ENCODE data around the gene HTRA1. TPM values are rescaled to one million over a fixed set of nuclear protein-coding genes. Genes with fewer than 3 reads are reported as not detected.

Gene HTRA1
- total RNA-seq, 1 donor from 2014 or later = 1,504 TPM

DNA sequence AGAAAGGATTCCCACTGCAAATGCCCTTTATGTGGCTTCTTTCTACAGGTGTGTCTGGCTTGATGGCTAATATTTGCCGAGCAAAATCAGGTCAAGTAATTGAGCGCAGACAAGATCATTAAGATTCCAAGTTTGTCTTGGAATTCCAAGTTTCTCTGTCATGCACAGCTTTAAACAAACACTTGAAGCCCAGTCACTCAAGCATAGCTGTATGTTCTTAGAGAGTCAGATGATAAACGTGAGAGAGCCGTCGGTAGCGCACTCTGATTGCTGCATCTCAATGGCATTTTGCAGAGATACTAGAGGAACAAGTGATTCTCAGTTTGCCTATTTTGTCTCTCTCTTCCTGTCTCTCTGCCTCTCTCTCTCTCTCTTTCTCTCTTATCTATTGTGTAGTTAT is 99.9 kb downstream of the HTRA1 start:
- no peaks in the 10 kb centered on the region for H3K36me3 Mint-ChIP-seq (ENCODE audit: low read depth)
- H3K27ac Mint-ChIP-seq (ENCODE audit: unreplicated experiment) = peak overlapping the region; percentile 59
- H3K4me3 Mint-ChIP-seq (ENCODE audit: unreplicated experiment) = no peak overlapping the region
- DNase-seq (ENCODE audit: low spot score) = no peak
- H3K4me1 Mint-ChIP-seq (ENCODE audit: low read depth) = peaks cover 27% of the 10 kb centered on the region
- H3K9me3 Mint-ChIP-seq (ENCODE audit: low read depth) = no peaks in the 10 kb centered on the region
- H3K27me3 Mint-ChIP-seq (ENCODE audit: low read depth) = peaks cover 12% of the 10 kb centered on the region
- TF ChIP-seq, protein P1, sequence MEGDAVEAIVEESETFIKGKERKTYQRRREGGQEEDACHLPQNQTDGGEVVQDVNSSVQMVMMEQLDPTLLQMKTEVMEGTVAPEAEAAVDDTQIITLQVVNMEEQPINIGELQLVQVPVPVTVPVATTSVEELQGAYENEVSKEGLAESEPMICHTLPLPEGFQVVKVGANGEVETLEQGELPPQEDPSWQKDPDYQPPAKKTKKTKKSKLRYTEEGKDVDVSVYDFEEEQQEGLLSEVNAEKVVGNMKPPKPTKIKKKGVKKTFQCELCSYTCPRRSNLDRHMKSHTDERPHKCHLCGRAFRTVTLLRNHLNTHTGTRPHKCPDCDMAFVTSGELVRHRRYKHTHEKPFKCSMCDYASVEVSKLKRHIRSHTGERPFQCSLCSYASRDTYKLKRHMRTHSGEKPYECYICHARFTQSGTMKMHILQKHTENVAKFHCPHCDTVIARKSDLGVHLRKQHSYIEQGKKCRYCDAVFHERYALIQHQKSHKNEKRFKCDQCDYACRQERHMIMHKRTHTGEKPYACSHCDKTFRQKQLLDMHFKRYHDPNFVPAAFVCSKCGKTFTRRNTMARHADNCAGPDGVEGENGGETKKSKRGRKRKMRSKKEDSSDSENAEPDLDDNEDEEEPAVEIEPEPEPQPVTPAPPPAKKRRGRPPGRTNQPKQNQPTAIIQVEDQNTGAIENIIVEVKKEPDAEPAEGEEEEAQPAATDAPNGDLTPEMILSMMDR (IDR thresholded peaks at IDR 0.05) = no peak

DNA sequence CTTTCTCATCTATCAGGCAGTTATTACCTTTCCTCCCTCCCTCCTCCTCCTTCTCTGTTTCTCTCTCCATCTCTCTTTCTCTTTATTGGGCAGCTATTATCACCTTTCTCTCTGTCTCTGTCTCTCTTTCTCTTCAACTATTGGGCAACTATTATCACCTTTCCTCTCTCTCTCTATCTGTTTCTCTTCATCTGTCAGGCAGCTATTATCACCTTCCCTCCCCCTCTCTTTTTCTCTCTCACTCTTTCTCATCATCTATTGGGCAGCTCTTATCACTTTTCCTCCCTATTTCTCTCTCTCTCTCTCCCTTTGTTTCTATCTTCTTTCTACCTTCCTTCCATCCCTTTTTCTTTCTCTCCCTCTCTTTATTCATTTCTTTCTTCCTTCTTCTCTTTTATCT is 100.4 kb downstream of the HTRA1 start:
- Mint-ChIP-seq H3K27ac (ENCODE audit: unreplicated experiment) (no peak overlapping the region), H3K27me3 (ENCODE audit: low read depth) (peaks cover 12% of the 10 kb centered on the region), H3K4me3 (ENCODE audit: unreplicated experiment) (no peak overlapping the region), H3K36me3 (ENCODE audit: low read depth) (no peaks in the 10 kb centered on the region), H3K9me3 (ENCODE audit: low read depth) (no peaks in the 10 kb centered on the region), H3K4me1 (ENCODE audit: low read depth) (peaks cover 27% of the 10 kb centered on the region)
- DNase-seq (ENCODE audit: low spot score) = no peak
- TF ChIP-seq, protein P1 (IDR thresholded peaks at IDR 0.05) = no peak

Small RNA genes lying within 50 kb of the gene (microRNA-seq; reads per million reads assigned to microRNA genes)
- gene MIR3941 (ENCODE audit: borderline number of aligned reads) = 2.2 reads per million

Other genes starting within 250 kb of the HTRA1 start
- gene BTBD16, start 190.3 kb upstream of the HTRA1 start, total RNA-seq = 0.10 to 0.29 TPM in 2 of 3 replicates, not detected in the other
- gene PLEKHA1, start 86.8 kb upstream of the HTRA1 start, total RNA-seq = 63.7 to 69.8 TPM (median 64.5 TPM) in 3 replicates
- 0.62 to 1.1 TPM in 2 of 3 replicates, not detected in the other for gene ARMS2, start 6.9 kb upstream of the HTRA1 start, total RNA-seq
- 0.13 to 0.34 TPM (median 0.17 TPM) in 3 replicates for gene DMBT1, start 99.2 kb downstream of the HTRA1 start, total RNA-seq
- not detected in 3 replicates for gene C10orf120, start 238.3 kb downstream of the HTRA1 start, total RNA-seq

Measured in chondrocyte (in vitro differentiated cells).